ENCODE measurements around the gene NR4A1.
A peak's percentile ranks its signal among the peaks of the same experiment; 100 is the strongest.

NR4A1 gene

DNA sequence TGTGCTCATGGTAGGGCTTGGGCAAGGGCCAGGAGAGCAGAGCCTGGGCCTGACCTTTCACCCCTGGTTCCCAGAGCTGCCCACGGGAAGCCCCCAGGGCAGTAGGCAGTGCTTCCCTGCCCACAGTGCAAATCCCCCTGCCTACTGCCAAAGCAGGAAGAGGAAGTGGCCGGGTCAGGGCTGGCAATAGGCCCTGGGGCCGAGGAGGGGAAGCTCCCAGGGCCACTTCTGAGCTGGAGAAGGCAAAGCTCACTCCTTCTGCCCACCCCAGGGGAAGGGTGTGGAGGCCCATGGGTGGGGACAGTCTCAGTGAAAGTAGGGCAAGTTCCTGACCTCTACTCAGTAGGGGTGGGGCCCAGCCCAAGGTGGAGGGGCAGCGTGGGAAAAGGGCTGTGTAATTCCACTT is 5.4 kb upstream of the NR4A1 start:
- TF ChIP-seq, protein P1, sequence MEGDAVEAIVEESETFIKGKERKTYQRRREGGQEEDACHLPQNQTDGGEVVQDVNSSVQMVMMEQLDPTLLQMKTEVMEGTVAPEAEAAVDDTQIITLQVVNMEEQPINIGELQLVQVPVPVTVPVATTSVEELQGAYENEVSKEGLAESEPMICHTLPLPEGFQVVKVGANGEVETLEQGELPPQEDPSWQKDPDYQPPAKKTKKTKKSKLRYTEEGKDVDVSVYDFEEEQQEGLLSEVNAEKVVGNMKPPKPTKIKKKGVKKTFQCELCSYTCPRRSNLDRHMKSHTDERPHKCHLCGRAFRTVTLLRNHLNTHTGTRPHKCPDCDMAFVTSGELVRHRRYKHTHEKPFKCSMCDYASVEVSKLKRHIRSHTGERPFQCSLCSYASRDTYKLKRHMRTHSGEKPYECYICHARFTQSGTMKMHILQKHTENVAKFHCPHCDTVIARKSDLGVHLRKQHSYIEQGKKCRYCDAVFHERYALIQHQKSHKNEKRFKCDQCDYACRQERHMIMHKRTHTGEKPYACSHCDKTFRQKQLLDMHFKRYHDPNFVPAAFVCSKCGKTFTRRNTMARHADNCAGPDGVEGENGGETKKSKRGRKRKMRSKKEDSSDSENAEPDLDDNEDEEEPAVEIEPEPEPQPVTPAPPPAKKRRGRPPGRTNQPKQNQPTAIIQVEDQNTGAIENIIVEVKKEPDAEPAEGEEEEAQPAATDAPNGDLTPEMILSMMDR (IDR thresholded peaks at IDR 0.05): no peak
- peak overlapping the region; percentile 41 for H3K27ac ChIP-seq
- peaks cover 26% of the 10 kb centered on the region for H3K27me3 ChIP-seq
- no peaks in the 10 kb centered on the region for H3K9me3 ChIP-seq
- H3K36me3 ChIP-seq: no peaks in the 10 kb centered on the region
- peaks cover 16% of the 10 kb centered on the region in 2 experiments for H3K4me1 ChIP-seq (ENCODE audit: control insufficient read depth in 1 of 2, insufficient read depth in 1 of 2, low read depth in 1 of 2, low read length in 1 of 2)
- no peak overlapping the region for H3K4me3 ChIP-seq (ENCODE audit: low read depth in 1 of 2, low read length in 1 of 2)

DNA sequence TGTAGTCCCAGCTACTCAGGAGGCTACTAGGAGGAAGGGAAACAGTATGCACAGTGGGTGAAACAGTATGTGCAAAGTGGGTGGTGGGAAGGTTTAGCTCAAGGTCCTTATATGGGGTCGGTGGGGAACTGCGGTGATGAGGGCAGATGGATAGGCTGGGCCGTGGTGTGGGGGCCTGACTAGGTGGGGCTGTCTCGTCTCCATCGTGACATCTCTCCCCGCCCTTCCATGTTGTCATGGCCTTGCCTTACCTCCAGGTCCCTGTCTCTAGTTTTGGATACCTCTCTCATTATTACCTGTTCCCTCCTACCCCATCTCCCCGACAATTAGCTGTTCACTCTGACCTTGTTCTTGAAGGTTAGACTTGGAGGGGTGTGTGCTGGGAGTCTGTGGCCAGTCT is 4.4 kb upstream of the NR4A1 start:
- no peak overlapping the region for H3K4me3 ChIP-seq (ENCODE audit: low read depth in 1 of 2, low read length in 1 of 2)

GRCh38 chr12:52049286-52049685 is 2.0 kb upstream of the NR4A1 start:
- no peak overlapping the region for H3K4me3 ChIP-seq (ENCODE audit: low read depth in 1 of 2, low read length in 1 of 2)
- peaks cover 61% of the 10 kb centered on the region for H3K27me3 ChIP-seq
- H3K36me3 ChIP-seq: no peaks in the 10 kb centered on the region
- TF ChIP-seq, protein P1 (IDR thresholded peaks at IDR 0.05): no peak
- no peak overlapping the region for H3K27ac ChIP-seq
- H3K9me3 ChIP-seq: no peaks in the 10 kb centered on the region
- H3K4me1 ChIP-seq (ENCODE audit: control insufficient read depth in 1 of 2, insufficient read depth in 1 of 2, low read depth in 1 of 2, low read length in 1 of 2): peaks cover 17 to 27% of the 10 kb centered on the region in 2 experiments

More for the DNA sequence above, 4.4 kb upstream of the NR4A1 start:
- no peaks in the 10 kb centered on the region for H3K9me3 ChIP-seq
- H3K27me3 ChIP-seq: peaks cover 37% of the 10 kb centered on the region
- TF ChIP-seq, protein P1 (IDR thresholded peaks at IDR 0.05): no peak
- H3K4me1 ChIP-seq (ENCODE audit: control insufficient read depth in 1 of 2, insufficient read depth in 1 of 2, low read depth in 1 of 2, low read length in 1 of 2): peaks cover 17 to 27% of the 10 kb centered on the region in 2 experiments
- H3K36me3 ChIP-seq: no peaks in the 10 kb centered on the region
- no peak overlapping the region for H3K27ac ChIP-seq

DNA sequence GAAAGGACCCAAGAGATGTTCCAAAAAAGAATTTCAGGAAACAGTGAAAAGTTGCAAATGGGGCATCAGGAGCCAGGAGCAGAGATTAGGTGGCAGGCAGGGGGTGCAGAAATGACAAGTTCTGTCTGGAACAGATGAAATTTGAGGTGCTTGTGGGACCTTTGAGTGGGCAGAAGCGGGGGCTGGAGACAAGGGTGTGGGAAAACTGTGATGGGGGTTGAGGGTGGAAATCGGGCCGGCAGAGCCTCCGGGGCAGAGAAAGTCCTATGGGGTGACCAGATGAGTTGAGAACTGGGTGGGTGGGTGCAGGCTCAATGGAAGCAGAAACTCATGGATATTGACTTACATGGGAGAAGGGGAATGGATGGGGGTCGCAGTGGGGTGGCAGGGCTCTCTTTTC is 1.6 kb upstream of the NR4A1 start:
- no peak overlapping the region for H3K4me3 ChIP-seq (ENCODE audit: low read depth in 1 of 2, low read length in 1 of 2)
- H3K9me3 ChIP-seq: no peaks in the 10 kb centered on the region
- H3K27me3 ChIP-seq: peaks cover 62% of the 10 kb centered on the region
- H3K36me3 ChIP-seq: no peaks in the 10 kb centered on the region
- TF ChIP-seq, protein P1 (IDR thresholded peaks at IDR 0.05): no peak
- no peak overlapping the region for H3K27ac ChIP-seq
- H3K4me1 ChIP-seq (ENCODE audit: control insufficient read depth in 1 of 2, insufficient read depth in 1 of 2, low read depth in 1 of 2, low read length in 1 of 2): peaks cover 17 to 27% of the 10 kb centered on the region in 2 experiments

- Histone ChIP-seq H3K4me3 (ENCODE audit: low read depth in 1 of 2, low read length in 1 of 2) (peak overlapping the region; percentile 44 to 60), H3K9me3 (no peaks in the 10 kb centered on the region), H3K4me1 (ENCODE audit: control insufficient read depth in 1 of 2, insufficient read depth in 1 of 2, low read depth in 1 of 2, low read length in 1 of 2) (peaks cover 17 to 27% of the 10 kb centered on the region in 2 experiments), H3K27me3 (peaks cover 62% of the 10 kb centered on the region), H3K36me3 (no peaks in the 10 kb centered on the region), H3K27ac (no peak overlapping the region)
- TF ChIP-seq, protein P1 (IDR thresholded peaks at IDR 0.05): no peak
Measured at GRCh38 chr12:52050116-52050757, 1.0 kb upstream of the NR4A1 start.

Data from neutrophil (primary cell).